H1 (cell line): ENCODE data around the gene RXRA. TPM values are rescaled to one million over a fixed set of nuclear protein-coding genes. Genes with fewer than 3 reads are reported as not detected.

ENCODE experiments used
- CTCF ChIP-seq, 3 experiments: IDR thresholded peaks; 1 replicate in 2 of 3; 2 replicates in 1 of 3; pipeline versions ENCODE4 v1.5.1 to v1.6.1; 2011; ENCODE audit warnings: low read length in 3 of 3, mild to moderate bottlenecking in 3 of 3, inconsistent platforms in 2 of 3, low read depth in 1 of 3, moderate library complexity in 1 of 3; ENCODE audit not compliant: insufficient read depth in 1 of 3; ENCODE audit errors: control extremely low read depth in 1 of 3
- RAD21 ChIP-seq, 2 experiments: IDR thresholded peaks in 1 of 2; conservative IDR thresholded peaks in 1 of 2; 2 replicates each; pipeline ENCODE4 v1.6.1; 2011; ENCODE audit warnings: low read depth in 2 of 2, low read length in 2 of 2, improper control_type of control experiment in 1 of 2, inconsistent platforms in 1 of 2, mild to moderate bottlenecking in 1 of 2, moderate library complexity in 1 of 2
- RFX5 ChIP-seq: IDR thresholded peaks from 2 replicates; pipeline ENCODE4 v1.6.1; 2011; ENCODE audit warnings: low read depth, low read length, improper control_type of control experiment, borderline replicate concordance
- RNF2 ChIP-seq: fragments of 200-900, 300-1000 bp; sonication (generic); IDR thresholded peaks from 2 replicates; pipeline ENCODE4 v1.7.1; 2016; ENCODE audit warnings: borderline replicate concordance, low read depth, mild to moderate bottlenecking, antibody characterized with exemption, low read length; ENCODE audit not compliant: poor library complexity, severe bottlenecking; ENCODE audit errors: missing control alignments
- TAF1 ChIP-seq: IDR thresholded peaks from 2 replicates; pipeline ENCODE4 v1.6.1; 2011; ENCODE audit warnings: mild to moderate bottlenecking, low read depth, low read length
- TBP ChIP-seq: IDR thresholded peaks from 2 replicates; pipeline ENCODE4 v1.6.1; 2011; ENCODE audit warnings: low read depth, low read length, improper control_type of control experiment
- ZNF274 ChIP-seq: IDR thresholded peaks from 2 replicates; pipeline ENCODE4 v1.7.0; 2012; ENCODE audit warnings: low read length, borderline replicate concordance; ENCODE audit errors: extremely low read depth
- polyA plus RNA-seq, 7 experiments: library from polyadenylated mRNA; depleted of rRNA in 3 of 7; stranded (reverse) in 5 of 7; unstranded in 2 of 7; fragments of >200 nt in 5 of 7; fragments of 200-250 nt in 2 of 7; gene quantifications; 1 replicate in 5 of 7; 2 replicates in 1 of 7; 4 replicates in 1 of 7; pipeline versions ENCODE4 v1.2.1 to v1.2.3, GENCODE V29; 2011 to 2013; ENCODE audit warnings: missing spikeins in 2 of 7, mixed read lengths in 2 of 7
- total RNA-seq: library from RNA; stranded (reverse); fragmentation: NEBNext Ultra II Directional; extraction: Animal tissue kit (Norgen Biotek cat#: 25700); gene quantifications from 2 replicates; pipeline ENCODE4 v1.2.1, GENCODE V29; 2021

The RXRA gene
- total and polyA plus RNA-seq, 2 of the 8 experiments (the other 6 are each of a cell fraction or from before 2014, with no cell fraction given): 9.8 to 29.4 TPM

GRCh38 chr9:134423749-134424148 lies 97.5 kb downstream of the RXRA start (continued):
- TF ChIP-seq TAF1 (no peak), RFX5 (no peak), TBP (no peak), CTCF (IDR thresholded peaks at IDR 0.05; ENCODE audit: control extremely low read depth in 1 of 3, insufficient read depth in 1 of 3, low read depth in 1 of 3, low read length in 3 of 3) (no peak), ZNF274 (no peak), RAD21 (IDR thresholded peaks at IDR 0.05 in 1 of 2, conservative IDR thresholded peaks at IDR 0.05 in 1 of 2; ENCODE audit: low read depth in 2 of 2, low read length in 2 of 2) (no peak), RNF2 (no peak)
- TF ChIP-seq, all 59 proteins: peak for 0
